ENCODE results near the gene SLC25A38.
"Not testable (repeated sequence)": the region's sequence is repeated elsewhere in the genome, so short reads cannot be mapped to it uniquely, and the experiment has no call there.

Gene SLC25A38

GRCh38 chr3:39383045-39383880 lies at the start of gene SLC25A38:
TSS of gene SLC25A38 (plus strand) at chr3:39383370. CDS start at chr3:39383725, 355 bp downstream.
- DNase-seq = no peak

GRCh38 chr3:39333607-39334006 lies 49.6 kb upstream of the SLC25A38 start:
- DNase-seq = no peak

GRCh38 chr3:39334205-39334604 lies 49.0 kb upstream of the SLC25A38 start:
- DNase-seq = no peak

GRCh38 chr3:39338201-39338600 lies 45.0 kb upstream of the SLC25A38 start:
- DNase-seq = no peak

- no peak for DNase-seq
These were observed 44.1 kb upstream of the SLC25A38 start for GRCh38 chr3:39339086-39339485.

GRCh38 chr3:39343076-39343717 lies 40.0 kb upstream of the SLC25A38 start:
- no peak for DNase-seq

GRCh38 chr3:39343760-39344159 lies 39.4 kb upstream of the SLC25A38 start:
- DNase-seq = no peak

- no peak for DNase-seq
These were observed 38.3 kb upstream of the SLC25A38 start for GRCh38 chr3:39344746-39345344.

GRCh38 chr3:39346785-39347585 lies 36.2 kb upstream of the SLC25A38 start:
- DNase-seq = no peak

GRCh38 chr3:39347586-39347876 lies 35.6 kb upstream of the SLC25A38 start:
- no peak for DNase-seq

GRCh38 chr3:39349080-39349479 lies 34.1 kb upstream of the SLC25A38 start:
- DNase-seq = peak; percentile 25

GRCh38 chr3:39350714-39351113 lies 32.5 kb upstream of the SLC25A38 start:
- no peak for DNase-seq

- not testable (repeated sequence) for DNase-seq
These were observed 32.0 kb upstream of the SLC25A38 start for GRCh38 chr3:39351134-39351533.

GRCh38 chr3:39353168-39353927 lies 29.8 kb upstream of the SLC25A38 start:
- not testable (repeated sequence) for DNase-seq

- no peak for DNase-seq
These were observed 24.8 kb upstream of the SLC25A38 start for GRCh38 chr3:39358333-39358732.

- no peak for DNase-seq
These were observed 21.8 kb upstream of the SLC25A38 start for GRCh38 chr3:39361252-39361927.

- DNase-seq = no peak
These were observed 21.0 kb upstream of the SLC25A38 start for GRCh38 chr3:39362192-39362591.

- no peak for DNase-seq
These were observed 20.4 kb upstream of the SLC25A38 start for GRCh38 chr3:39362812-39363211.

GRCh38 chr3:39370450-39370849 lies 12.7 kb upstream of the SLC25A38 start:
- DNase-seq = not testable (repeated sequence)

GRCh38 chr3:39372833-39373232 lies 10.3 kb upstream of the SLC25A38 start:
- no peak for DNase-seq

- DNase-seq = no peak
These were observed 6.1 kb upstream of the SLC25A38 start for GRCh38 chr3:39376959-39377634.

Measured in SHP77 treated with DMSO at 0.1 percent for 48 hours (cell line).